NOMO-1 treated with DMSO at 0.1 percent for 48 hours (cell line): ENCODE results near the gene POP4.

Experiments used
- DNase-seq: peaks from one replicate; lab custom pipeline; 2025; ENCODE audit not compliant: unreplicated experiment; lab: John Stamatoyannopoulos, UW

The POP4 gene

GRCh38 chr19:29660835-29661234 is 54.8 kb downstream of the POP4 start:
- DNase-seq: no peak

- DNase-seq: no peak
These were observed 56.2 kb downstream of the POP4 start for GRCh38 chr19:29662278-29662603.

- DNase-seq: no peak
These were observed 56.7 kb downstream of the POP4 start for GRCh38 chr19:29662604-29663404.

- peak; percentile 1 for DNase-seq
These were observed 58.0 kb downstream of the POP4 start for GRCh38 chr19:29663861-29664752.

GRCh38 chr19:29664753-29665214 is 58.7 kb downstream of the POP4 start:
- no peak for DNase-seq

GRCh38 chr19:29665215-29665825 is 59.2 kb downstream of the POP4 start, which contains the start of gene PLEKHF1:
Gene PLEKHF1 (plus strand): TSS chr19:29665461. CDS start chr19:29673840, 8,379 bp downstream.
- peak; percentile 77 for DNase-seq

- no peak for DNase-seq
These were observed 59.9 kb downstream of the POP4 start for GRCh38 chr19:29665826-29666577.
